ENCODE results near the gene MEGF6. TPM values are rescaled to one million over a fixed set of nuclear protein-coding genes. Genes with fewer than 3 reads are reported as not detected.

The MEGF6 gene
- total and polyA plus RNA-seq, 2 of the 8 experiments (the other 6 are each of a cell fraction or from before 2014, with no cell fraction given): 4.1 to 14.8 TPM

DNA sequence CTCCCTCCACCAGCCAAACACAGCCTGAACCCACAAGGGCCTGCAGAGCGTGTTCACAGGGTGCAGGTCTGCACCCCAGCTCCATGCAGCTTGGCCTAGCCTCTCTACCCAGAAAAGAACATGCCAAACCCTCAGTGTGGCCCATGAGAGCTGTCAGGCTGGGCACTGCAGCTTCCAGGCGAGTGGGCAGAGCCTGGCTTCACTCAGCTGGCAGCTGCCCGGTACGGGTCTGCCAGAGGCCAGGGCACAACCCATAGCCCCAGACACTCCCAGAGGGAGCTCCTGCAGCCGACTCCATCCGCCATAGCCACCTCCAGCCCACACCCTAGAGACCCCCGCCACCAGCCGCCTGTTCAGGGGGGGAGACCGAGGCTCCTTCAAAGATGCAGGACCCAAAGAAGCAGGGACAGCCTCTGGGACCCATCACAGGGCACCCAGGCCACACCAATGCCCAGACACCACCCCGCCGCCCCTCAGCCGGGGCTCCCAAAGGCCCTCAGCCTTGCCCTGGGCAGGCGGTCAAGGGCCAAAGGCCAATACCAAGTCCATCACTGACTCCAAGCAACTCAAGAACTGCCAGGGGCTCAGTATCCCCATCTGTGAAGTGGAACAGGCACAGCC lies 42.4 kb downstream of the MEGF6 start (continued):
- TF ChIP-seq, protein P1, sequence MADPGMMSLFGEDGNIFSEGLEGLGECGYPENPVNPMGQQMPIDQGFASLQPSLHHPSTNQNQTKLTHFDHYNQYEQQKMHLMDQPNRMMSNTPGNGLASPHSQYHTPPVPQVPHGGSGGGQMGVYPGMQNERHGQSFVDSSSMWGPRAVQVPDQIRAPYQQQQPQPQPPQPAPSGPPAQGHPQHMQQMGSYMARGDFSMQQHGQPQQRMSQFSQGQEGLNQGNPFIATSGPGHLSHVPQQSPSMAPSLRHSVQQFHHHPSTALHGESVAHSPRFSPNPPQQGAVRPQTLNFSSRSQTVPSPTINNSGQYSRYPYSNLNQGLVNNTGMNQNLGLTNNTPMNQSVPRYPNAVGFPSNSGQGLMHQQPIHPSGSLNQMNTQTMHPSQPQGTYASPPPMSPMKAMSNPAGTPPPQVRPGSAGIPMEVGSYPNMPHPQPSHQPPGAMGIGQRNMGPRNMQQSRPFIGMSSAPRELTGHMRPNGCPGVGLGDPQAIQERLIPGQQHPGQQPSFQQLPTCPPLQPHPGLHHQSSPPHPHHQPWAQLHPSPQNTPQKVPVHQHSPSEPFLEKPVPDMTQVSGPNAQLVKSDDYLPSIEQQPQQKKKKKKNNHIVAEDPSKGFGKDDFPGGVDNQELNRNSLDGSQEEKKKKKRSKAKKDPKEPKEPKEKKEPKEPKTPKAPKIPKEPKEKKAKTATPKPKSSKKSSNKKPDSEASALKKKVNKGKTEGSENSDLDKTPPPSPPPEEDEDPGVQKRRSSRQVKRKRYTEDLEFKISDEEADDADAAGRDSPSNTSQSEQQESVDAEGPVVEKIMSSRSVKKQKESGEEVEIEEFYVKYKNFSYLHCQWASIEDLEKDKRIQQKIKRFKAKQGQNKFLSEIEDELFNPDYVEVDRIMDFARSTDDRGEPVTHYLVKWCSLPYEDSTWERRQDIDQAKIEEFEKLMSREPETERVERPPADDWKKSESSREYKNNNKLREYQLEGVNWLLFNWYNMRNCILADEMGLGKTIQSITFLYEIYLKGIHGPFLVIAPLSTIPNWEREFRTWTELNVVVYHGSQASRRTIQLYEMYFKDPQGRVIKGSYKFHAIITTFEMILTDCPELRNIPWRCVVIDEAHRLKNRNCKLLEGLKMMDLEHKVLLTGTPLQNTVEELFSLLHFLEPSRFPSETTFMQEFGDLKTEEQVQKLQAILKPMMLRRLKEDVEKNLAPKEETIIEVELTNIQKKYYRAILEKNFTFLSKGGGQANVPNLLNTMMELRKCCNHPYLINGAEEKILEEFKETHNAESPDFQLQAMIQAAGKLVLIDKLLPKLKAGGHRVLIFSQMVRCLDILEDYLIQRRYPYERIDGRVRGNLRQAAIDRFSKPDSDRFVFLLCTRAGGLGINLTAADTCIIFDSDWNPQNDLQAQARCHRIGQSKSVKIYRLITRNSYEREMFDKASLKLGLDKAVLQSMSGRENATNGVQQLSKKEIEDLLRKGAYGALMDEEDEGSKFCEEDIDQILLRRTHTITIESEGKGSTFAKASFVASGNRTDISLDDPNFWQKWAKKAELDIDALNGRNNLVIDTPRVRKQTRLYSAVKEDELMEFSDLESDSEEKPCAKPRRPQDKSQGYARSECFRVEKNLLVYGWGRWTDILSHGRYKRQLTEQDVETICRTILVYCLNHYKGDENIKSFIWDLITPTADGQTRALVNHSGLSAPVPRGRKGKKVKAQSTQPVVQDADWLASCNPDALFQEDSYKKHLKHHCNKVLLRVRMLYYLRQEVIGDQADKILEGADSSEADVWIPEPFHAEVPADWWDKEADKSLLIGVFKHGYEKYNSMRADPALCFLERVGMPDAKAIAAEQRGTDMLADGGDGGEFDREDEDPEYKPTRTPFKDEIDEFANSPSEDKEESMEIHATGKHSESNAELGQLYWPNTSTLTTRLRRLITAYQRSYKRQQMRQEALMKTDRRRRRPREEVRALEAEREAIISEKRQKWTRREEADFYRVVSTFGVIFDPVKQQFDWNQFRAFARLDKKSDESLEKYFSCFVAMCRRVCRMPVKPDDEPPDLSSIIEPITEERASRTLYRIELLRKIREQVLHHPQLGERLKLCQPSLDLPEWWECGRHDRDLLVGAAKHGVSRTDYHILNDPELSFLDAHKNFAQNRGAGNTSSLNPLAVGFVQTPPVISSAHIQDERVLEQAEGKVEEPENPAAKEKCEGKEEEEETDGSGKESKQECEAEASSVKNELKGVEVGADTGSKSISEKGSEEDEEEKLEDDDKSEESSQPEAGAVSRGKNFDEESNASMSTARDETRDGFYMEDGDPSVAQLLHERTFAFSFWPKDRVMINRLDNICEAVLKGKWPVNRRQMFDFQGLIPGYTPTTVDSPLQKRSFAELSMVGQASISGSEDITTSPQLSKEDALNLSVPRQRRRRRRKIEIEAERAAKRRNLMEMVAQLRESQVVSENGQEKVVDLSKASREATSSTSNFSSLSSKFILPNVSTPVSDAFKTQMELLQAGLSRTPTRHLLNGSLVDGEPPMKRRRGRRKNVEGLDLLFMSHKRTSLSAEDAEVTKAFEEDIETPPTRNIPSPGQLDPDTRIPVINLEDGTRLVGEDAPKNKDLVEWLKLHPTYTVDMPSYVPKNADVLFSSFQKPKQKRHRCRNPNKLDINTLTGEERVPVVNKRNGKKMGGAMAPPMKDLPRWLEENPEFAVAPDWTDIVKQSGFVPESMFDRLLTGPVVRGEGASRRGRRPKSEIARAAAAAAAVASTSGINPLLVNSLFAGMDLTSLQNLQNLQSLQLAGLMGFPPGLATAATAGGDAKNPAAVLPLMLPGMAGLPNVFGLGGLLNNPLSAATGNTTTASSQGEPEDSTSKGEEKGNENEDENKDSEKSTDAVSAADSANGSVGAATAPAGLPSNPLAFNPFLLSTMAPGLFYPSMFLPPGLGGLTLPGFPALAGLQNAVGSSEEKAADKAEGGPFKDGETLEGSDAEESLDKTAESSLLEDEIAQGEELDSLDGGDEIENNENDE (IDR thresholded peaks at IDR 0.05; ENCODE audit: insufficient replicate concordance, low read length): no peak
- TF ChIP-seq PHF8 (conservative IDR thresholded peaks at IDR 0.05; ENCODE audit: low read depth, low read length): no peak
- no peak for TF ChIP-seq TAF1 (IDR thresholded peaks at IDR 0.05; ENCODE audit: low read depth, low read length)
- no peak for TF ChIP-seq JUND (IDR thresholded peaks at IDR 0.05; ENCODE audit: low read length)
- no peak for TF ChIP-seq SAP30 (IDR thresholded peaks at IDR 0.05; ENCODE audit: insufficient read depth, insufficient replicate concordance, low read length)
- TF ChIP-seq CHD1 (IDR thresholded peaks at IDR 0.05; ENCODE audit: low read depth, low read length): no peak

Measured in H1 (cell line).